ENCODE measurements around the gene HCST. TPM values are rescaled to one million over a fixed set of nuclear protein-coding genes. Genes with fewer than 3 reads are reported as not detected.

HCST gene
- total RNA-seq, 2 donors from 2014 or later, result 56.1 to 71.9 TPM

Other genes with a start within 250 kb of the HCST start
- under 1 TPM; 0.86 to 0.93 TPM for gene UPK1A, start 236.0 kb upstream of the HCST start, total RNA-seq
- gene ZBTB32, start 198.0 kb upstream of the HCST start, total RNA-seq, result 100 to 1,000 TPM; 147 to 192 TPM
- 10 to 100 TPM; 63.0 to 71.5 TPM for gene KMT2B, start 184.5 kb upstream of the HCST start, total RNA-seq
- gene IGFLR1, start 160.1 kb upstream of the HCST start, total RNA-seq, result 100 to 1,000 TPM; 253 to 274 TPM
- 10 to 100 TPM; 71.0 to 83.6 TPM for gene U2AF1L4, start 157.1 kb upstream of the HCST start, total RNA-seq
- 10 to 100 TPM; 50.7 to 53.7 TPM for gene PSENEN, start 156.9 kb upstream of the HCST start, total RNA-seq
- gene LIN37, start 154.0 kb upstream of the HCST start, total RNA-seq, result 10 to 100 TPM; 11.4 to 14.3 TPM
- gene HSPB6, start 145.5 kb upstream of the HCST start, total RNA-seq, result 1 to 10 TPM; 1.4 to 2.4 TPM
- gene PROSER3, start 144.4 kb upstream of the HCST start, total RNA-seq, result 10 to 100 TPM; 38.9 to 47.8 TPM
- gene ARHGAP33, start 127.0 kb upstream of the HCST start, total RNA-seq, result 10 to 100 TPM; 66.8 to 86.0 TPM
- not detected for gene PRODH2, start 89.7 kb upstream of the HCST start, total RNA-seq
- gene NPHS1, start 50.0 kb upstream of the HCST start, total RNA-seq, result under 1 TPM; 0.22 to 0.74 TPM
- gene KIRREL2, start 45.6 kb upstream of the HCST start, total RNA-seq, result 1 to 10 TPM; 3.0 to 5.6 TPM
- 1 to 10 TPM; 2.4 to 7.7 TPM for gene APLP1, start 34.0 kb upstream of the HCST start, total RNA-seq
- 10 to 100 TPM; 51.5 to 63.1 TPM for gene NFKBID, start 2.0 kb upstream of the HCST start, total RNA-seq
- gene TYROBP, start 5.8 kb downstream of the HCST start, total RNA-seq, result 1 to 10 TPM in 1 of 2 donors, not detected in 1; 1.3 TPM
- gene LRFN3, start 33.8 kb downstream of the HCST start, total RNA-seq, result 1 to 10 TPM; 6.4 to 8.5 TPM
- 10 to 100 TPM; 24.0 to 24.2 TPM for gene SDHAF1, start 92.7 kb downstream of the HCST start, total RNA-seq
- gene SYNE4, start 106.3 kb downstream of the HCST start, total RNA-seq, result 1 to 10 TPM; 3.3 to 4.8 TPM
- 10 to 100 TPM; 46.8 to 55.9 TPM for gene ALKBH6, start 111.7 kb downstream of the HCST start, total RNA-seq
- 1 to 10 TPM; 1.0 to 2.7 TPM for gene CLIP3, start 130.3 kb downstream of the HCST start, total RNA-seq
- gene THAP8, start 151.8 kb downstream of the HCST start, total RNA-seq, result 1 to 10 TPM; 1.1 to 1.3 TPM
- 10 to 100 TPM; 19.8 to 21.6 TPM for gene WDR62, start 152.4 kb downstream of the HCST start, total RNA-seq
- under 1 TPM in 1 of 2 donors, not detected in 1; 0.39 TPM for gene OVOL3, start 208.6 kb downstream of the HCST start, total RNA-seq
- gene POLR2I, start 212.3 kb downstream of the HCST start, total RNA-seq, result 10 to 100 TPM; 38.6 to 55.0 TPM
- 10 to 100 TPM; 86.2 to 86.8 TPM for gene TBCB, start 212.9 kb downstream of the HCST start, total RNA-seq
- gene CAPNS1, start 237.5 kb downstream of the HCST start, total RNA-seq, result 100 to 1,000 TPM; 361 to 382 TPM
- not detected for gene COX7A1, start 249.9 kb downstream of the HCST start, total RNA-seq